CD14-positive monocyte (primary cell): ENCODE results near the gene EXOC3L1. TPM values are rescaled to one million over a fixed set of nuclear protein-coding genes. Genes with fewer than 3 reads are reported as not detected.
A peak's percentile ranks its signal among the peaks of the same experiment; 100 is the strongest.

Experiments
- DNase-seq, 3 donors: peaks; one replicate each; pipeline ENCODE4 v3.0.0-alpha.2; 2011 to 2022
- H2AFZ ChIP-seq: 2 replicates; pipeline ENCODE4 v1.6.0; 2012; ENCODE audit warnings: mild to moderate bottlenecking, low read depth, low read length, inconsistent platforms; ENCODE audit not compliant: insufficient read depth, poor library complexity, severe bottlenecking
- H3K27ac ChIP-seq, 2 donors: 1 replicate in 1 of 2; 2 replicates in 1 of 2; pipeline ENCODE4 v1.5.1; 2012 to 2013; ENCODE audit warnings: low read length in 2 of 2, control low read depth in 1 of 2, inconsistent platforms in 1 of 2, low read depth in 1 of 2, mild to moderate bottlenecking in 1 of 2
- H3K27me3 ChIP-seq, 2 donors: one replicate each; pipeline versions ENCODE4 v1.6.0 to v1.6.1; 2011 to 2013; ENCODE audit warnings: low read length in 2 of 2; ENCODE audit not compliant: control insufficient read depth in 2 of 2, insufficient read depth in 2 of 2
- H3K36me3 ChIP-seq, 2 donors: replicated peaks in 1 of 2; 1 replicate in 1 of 2; 2 replicates in 1 of 2; pipeline versions ENCODE4 v1.5.1 to v1.6.1; 2012 to 2013; ENCODE audit warnings: low read length in 2 of 2, control low read depth in 1 of 2, inconsistent platforms in 1 of 2, mild to moderate bottlenecking in 1 of 2; ENCODE audit not compliant: insufficient read depth in 2 of 2, control insufficient read depth in 1 of 2
- H3K4me1 ChIP-seq, 2 donors: 1 replicate in 1 of 2; 2 replicates in 1 of 2; pipeline versions ENCODE4 v1.5.1 to v1.6.1; 2012 to 2013; ENCODE audit warnings: low read length in 2 of 2, control low read depth in 1 of 2, inconsistent platforms in 1 of 2, mild to moderate bottlenecking in 1 of 2, moderate library complexity in 1 of 2; ENCODE audit not compliant: insufficient read depth in 2 of 2, control insufficient read depth in 1 of 2
- H3K4me2 ChIP-seq: replicated peaks from 2 replicates; pipeline ENCODE3; 2012; ENCODE audit warnings: low read length, moderate library complexity, mild to moderate bottlenecking; ENCODE audit not compliant: poor library complexity, severe bottlenecking; ENCODE audit errors: extremely low read depth
- H3K4me3 ChIP-seq, 3 experiments: fragments of 200-600 bp in 1 of 3; sonication (generic) in 1 of 3; replicated peaks in 1 of 3; 1 replicate in 2 of 3; 2 replicates in 1 of 3; pipeline ENCODE4 v1.5.1; 2011 to 2013; ENCODE audit warnings: low read length in 3 of 3, mild to moderate bottlenecking in 3 of 3, control low read depth in 2 of 3, low read depth in 2 of 3, inconsistent platforms in 1 of 3, moderate library complexity in 1 of 3
- H3K79me2 ChIP-seq: 2 replicates; pipeline ENCODE4 v1.6.0; 2012; ENCODE audit warnings: mild to moderate bottlenecking, control low read depth, inconsistent platforms, low read length, moderate library complexity; ENCODE audit not compliant: insufficient read depth
- H3K9ac ChIP-seq: 2 replicates; pipeline ENCODE4 v1.6.0; 2017; ENCODE audit warnings: low read length, mild to moderate bottlenecking; ENCODE audit not compliant: insufficient read depth, poor library complexity, severe bottlenecking
- H3K9me3 ChIP-seq, 2 donors: replicated peaks in 1 of 2; 1 replicate in 1 of 2; 2 replicates in 1 of 2; pipeline versions ENCODE4 v1.5.1 to v1.6.1; 2012 to 2013; ENCODE audit warnings: low read length in 2 of 2, control low read depth in 1 of 2; ENCODE audit not compliant: control insufficient read depth in 1 of 2, insufficient read depth in 1 of 2
- H4K20me1 ChIP-seq: 2 replicates; pipeline ENCODE4 v1.6.0; 2012; ENCODE audit warnings: mild to moderate bottlenecking, low read length, control low read depth, moderate library complexity; ENCODE audit not compliant: insufficient read depth
- H3K27ac Mint-ChIP-seq, 7 donors: one replicate each; pipeline ENCODE4 v1.8.0; 2020; ENCODE audit warnings: mild to moderate bottlenecking in 7 of 7, mixed read lengths in 7 of 7, moderate library complexity in 6 of 7, inconsistent platforms in 2 of 7
- H3K27me3 Mint-ChIP-seq, 3 donors: one replicate each; pipeline ENCODE4 v1.8.0; 2021 to 2022; ENCODE audit warnings: low read depth in 3 of 3, mild to moderate bottlenecking in 3 of 3, mixed read lengths in 3 of 3, moderate library complexity in 3 of 3, inconsistent platforms in 1 of 3
- H3K36me3 Mint-ChIP-seq, 2 donors: one replicate each; pipeline ENCODE4 v1.8.0; 2020; ENCODE audit warnings: mixed read lengths in 2 of 2, inconsistent platforms in 1 of 2, mild to moderate bottlenecking in 1 of 2
- H3K4me1 Mint-ChIP-seq: one replicate; pipeline ENCODE4 v1.8.0; 2020; ENCODE audit warnings: mild to moderate bottlenecking, mixed read lengths
- H3K4me3 Mint-ChIP-seq, 2 donors: one replicate each; pipeline ENCODE4 v1.8.0; 2020; ENCODE audit warnings: mild to moderate bottlenecking in 2 of 2, mixed read lengths in 2 of 2, moderate library complexity in 1 of 2
- H3K9me3 Mint-ChIP-seq, 7 donors: one replicate each; pipeline ENCODE4 v1.8.0; 2020 to 2022; ENCODE audit warnings: mixed read lengths in 7 of 7, mild to moderate bottlenecking in 6 of 7, moderate library complexity in 6 of 7, inconsistent platforms in 2 of 7
- CTCF ChIP-seq: fragments of 200-600 bp; IDR thresholded peaks from one replicate; pipeline ENCODE4 v1.8.0; 2022; ENCODE audit warnings: antibody characterized with exemption, mild to moderate bottlenecking
- WGBS: methylation state at CpG from one replicate; pipeline ENCODE4 v1.1.5; 2013; ENCODE audit warnings: missing lambda C conversion rate; ENCODE audit not compliant: insufficient coverage; 5-methylcytosine and 5-hydroxymethylcytosine counted together
- intact Hi-C, 2 donors: fragments of 100-400 bp; cut with micrococcal nuclease; formaldehyde crosslinking; loops; one replicate each; pipeline versions ENCODE4 v1.15.0 to v1.15.1; 2023
- polyA plus RNA-seq, 3 donors: library from polyadenylated mRNA; depleted of rRNA in 1 of 3; unstranded in 2 of 3; stranded (reverse) in 1 of 3; fragments of 300-500 nt in 2 of 3; fragments of >200 nt in 1 of 3; fragmentation: Illumina TruSeq in 2 of 3; gene quantifications; 1 replicate in 2 of 3; 2 replicates in 1 of 3; pipeline ENCODE4 v1.2.3, GENCODE V29; 2012 to 2021

The EXOC3L1 gene
- polyA plus RNA-seq, 3 donors = 2.8 to 3.7 (median 3.0) TPM

GRCh38 chr16:67206838-67207248 is 16.9 kb upstream of the EXOC3L1 start:
- no peak for TF ChIP-seq CTCF
- H2AFZ ChIP-seq = no peak overlapping the region
- H3K4me3 ChIP-seq = no peak overlapping the region
- peaks cover 28 to 41% of the 10 kb centered on the region in 2 donors for H3K36me3 ChIP-seq
- no peaks in the 10 kb centered on the region for H3K4me1 ChIP-seq
- intact Hi-C loops = no loop called here
- H3K9ac ChIP-seq = no peak overlapping the region
- peaks cover 25 to 48% of the 10 kb centered on the region in 2 donors for H3K36me3 Mint-ChIP-seq
- H3K27me3 Mint-ChIP-seq = peaks cover 0 to 6% (median 5%) of the 10 kb centered on the region in 3 donors
- H3K27me3 ChIP-seq = no peaks in the 10 kb centered on the region
- H3K9me3 Mint-ChIP-seq = peaks cover 0 to 2% (median 0%) of the 10 kb centered on the region in 7 donors
- H3K4me3 Mint-ChIP-seq = no peak overlapping the region
- H3K79me2 ChIP-seq = no peaks in the 10 kb centered on the region
- no peaks in the 10 kb centered on the region for H3K9me3 ChIP-seq
- peak overlapping the region in 1 of 7 donors; percentile 13 for H3K27ac Mint-ChIP-seq
- no peaks in the 10 kb centered on the region for H3K4me1 Mint-ChIP-seq
- DNase-seq = no peak
- no peak overlapping the region for H3K27ac ChIP-seq
- no peak overlapping the region for H3K4me2 ChIP-seq
- 88% methylated on average over 3 of the region's 3 CpGs for WGBS
- H4K20me1 ChIP-seq = peaks cover 3% of the 10 kb centered on the region

GRCh38 chr16:67206129-67206837 is 16.3 kb upstream of the EXOC3L1 start:
- Histone ChIP-seq H4K20me1 (peaks cover 3% of the 10 kb centered on the region), H3K4me2 (no peak overlapping the region), H3K27me3 (no peaks in the 10 kb centered on the region), H2AFZ (no peak overlapping the region), H3K4me1 (no peaks in the 10 kb centered on the region), H3K27ac (no peak overlapping the region), H3K36me3 (peaks cover 33 to 47% of the 10 kb centered on the region in 2 donors), H3K79me2 (no peaks in the 10 kb centered on the region), H3K9ac (no peak overlapping the region), H3K4me3 (no peak overlapping the region), H3K9me3 (no peaks in the 10 kb centered on the region)
- peaks cover 0 to 6% (median 3%) of the 10 kb centered on the region in 3 donors for H3K27me3 Mint-ChIP-seq
- H3K4me1 Mint-ChIP-seq = no peaks in the 10 kb centered on the region
- H3K9me3 Mint-ChIP-seq = peaks cover 0 to 2% (median 0%) of the 10 kb centered on the region in 7 donors
- no peak for DNase-seq
- TF ChIP-seq CTCF = no peak
- peak overlapping the region in 1 of 7 donors; percentile 42 for H3K27ac Mint-ChIP-seq
- no peak overlapping the region for H3K4me3 Mint-ChIP-seq
- intact Hi-C loops = no loop called here
- over 99% methylated on average over 8 of the region's 8 CpGs for WGBS
- peaks cover 30 to 53% of the 10 kb centered on the region in 2 donors for H3K36me3 Mint-ChIP-seq
